DOHH2 (cell line): ENCODE measurements around the gene SP2.

ENCODE experiments used
- H3F3A ChIP-seq: fragments of 200-600 bp; sonication (generic), shearing (Covaris generic); 2 replicates; pipeline ENCODE4 v1.6.0; 2016; ENCODE audit warnings: antibody characterized with exemption, mild to moderate bottlenecking; ENCODE audit not compliant: control insufficient read depth, insufficient read depth
- H3K27ac ChIP-seq: fragments of 200-600 bp; sonication (generic); 2 replicates; pipeline ENCODE4 v1.5.1; 2014; ENCODE audit warnings: low read depth, mild to moderate bottlenecking, low read length, moderate library complexity
- H3K27me3 ChIP-seq: fragments of 200-600 bp; sonication (generic); 2 replicates; pipeline ENCODE4 v1.6.1; 2014; ENCODE audit warnings: mild to moderate bottlenecking, low read length, mixed read lengths; ENCODE audit not compliant: control insufficient read depth
- H3K36me3 ChIP-seq: fragments of 200-600 bp; sonication (generic); 2 replicates; pipeline ENCODE4 v1.6.1; 2014; ENCODE audit warnings: mild to moderate bottlenecking, low read length, moderate library complexity, mixed read lengths; ENCODE audit not compliant: control insufficient read depth
- H3K4me1 ChIP-seq: fragments of 200-600 bp; sonication (generic); 2 replicates; pipeline ENCODE4 v1.6.1; 2014; ENCODE audit warnings: mild to moderate bottlenecking, low read length, mixed read lengths; ENCODE audit not compliant: control insufficient read depth
- H3K4me2 ChIP-seq: fragments of 200-600 bp; sonication (generic); 2 replicates; pipeline ENCODE4 v1.6.0; 2014; ENCODE audit warnings: mild to moderate bottlenecking, low read length, moderate library complexity
- H3K4me3 ChIP-seq: fragments of 200-600 bp; sonication (generic); 2 replicates; pipeline ENCODE4 v1.5.1; 2014; ENCODE audit warnings: mild to moderate bottlenecking, low read length, mixed read lengths
- H3K79me2 ChIP-seq: fragments of 200-600 bp; sonication (generic); 2 replicates; pipeline ENCODE4 v1.6.1; 2014; ENCODE audit warnings: mild to moderate bottlenecking, low read length, mixed read lengths; ENCODE audit not compliant: control insufficient read depth
- H3K9me2 ChIP-seq: fragments of 200-600 bp; sonication (generic); replicated peaks from 2 replicates; pipeline ENCODE4 v1.6.1; 2014; ENCODE audit warnings: mild to moderate bottlenecking, low read length, mixed read lengths; ENCODE audit not compliant: control insufficient read depth
- H3K9me3 ChIP-seq: fragments of 200-600 bp; sonication (generic); 2 replicates; pipeline ENCODE4 v1.6.1; 2014; ENCODE audit warnings: antibody characterized with exemption, low read length, mixed read lengths; ENCODE audit not compliant: control insufficient read depth, insufficient read depth
- H4K20me1 ChIP-seq: fragments of 200-600 bp; sonication (generic); 2 replicates; pipeline ENCODE4 v1.6.0; 2014; ENCODE audit warnings: low read depth, mild to moderate bottlenecking, antibody characterized with exemption, low read length, moderate library complexity; ENCODE audit not compliant: control insufficient read depth, insufficient read depth
- EZH2phosphoT487 ChIP-seq: fragments of 200-600 bp; sonication (generic); IDR thresholded peaks from 2 replicates; pipeline ENCODE4 v1.6.1; 2017; ENCODE audit warnings: borderline replicate concordance, mild to moderate bottlenecking, antibody characterized with exemption, low read length, moderate library complexity, mixed read lengths
- TF ChIP-seq, protein P1 (sequence below): fragments of 200-600 bp; sonication (generic); IDR thresholded peaks from one replicate; pipeline ENCODE4 v1.5.1; 2014; ENCODE audit warnings: antibody characterized with exemption, mild to moderate bottlenecking, low read depth, low read length; ENCODE audit not compliant: poor library complexity, severe bottlenecking

Gene SP2

DNA sequence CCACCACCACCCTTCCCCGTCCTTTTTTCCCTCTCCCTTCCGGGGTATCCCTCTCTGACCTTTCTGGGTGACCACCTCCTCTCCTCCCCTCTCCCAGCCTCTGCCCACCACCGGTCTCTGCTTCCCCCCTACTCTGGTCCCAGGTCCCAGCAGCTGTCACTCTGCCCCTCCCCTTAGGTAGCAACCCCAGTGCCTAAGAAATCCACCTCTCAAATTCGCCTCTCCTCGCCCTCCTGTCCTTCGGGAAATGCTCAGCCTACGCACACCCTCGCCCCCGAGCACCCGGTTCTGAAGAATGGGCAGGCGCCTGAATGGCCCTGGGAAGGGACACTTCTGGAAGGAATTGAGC is 44.3 kb upstream of the SP2 start:
- H3K4me3 ChIP-seq = no peak overlapping the region
- no peaks in the 10 kb centered on the region for H3K36me3 ChIP-seq
- peaks cover 77% of the 10 kb centered on the region for H3K27me3 ChIP-seq
- no peaks in the 10 kb centered on the region for H3K4me1 ChIP-seq
- no peaks in the 10 kb centered on the region for H3K9me2 ChIP-seq
- H3K79me2 ChIP-seq = no peaks in the 10 kb centered on the region
- no peaks in the 10 kb centered on the region for H3F3A ChIP-seq
- no peak overlapping the region for H3K4me2 ChIP-seq
- no peak overlapping the region for H3K27ac ChIP-seq
- H4K20me1 ChIP-seq = no peaks in the 10 kb centered on the region
- no peaks in the 10 kb centered on the region for H3K9me3 ChIP-seq
- TF ChIP-seq, protein P1, sequence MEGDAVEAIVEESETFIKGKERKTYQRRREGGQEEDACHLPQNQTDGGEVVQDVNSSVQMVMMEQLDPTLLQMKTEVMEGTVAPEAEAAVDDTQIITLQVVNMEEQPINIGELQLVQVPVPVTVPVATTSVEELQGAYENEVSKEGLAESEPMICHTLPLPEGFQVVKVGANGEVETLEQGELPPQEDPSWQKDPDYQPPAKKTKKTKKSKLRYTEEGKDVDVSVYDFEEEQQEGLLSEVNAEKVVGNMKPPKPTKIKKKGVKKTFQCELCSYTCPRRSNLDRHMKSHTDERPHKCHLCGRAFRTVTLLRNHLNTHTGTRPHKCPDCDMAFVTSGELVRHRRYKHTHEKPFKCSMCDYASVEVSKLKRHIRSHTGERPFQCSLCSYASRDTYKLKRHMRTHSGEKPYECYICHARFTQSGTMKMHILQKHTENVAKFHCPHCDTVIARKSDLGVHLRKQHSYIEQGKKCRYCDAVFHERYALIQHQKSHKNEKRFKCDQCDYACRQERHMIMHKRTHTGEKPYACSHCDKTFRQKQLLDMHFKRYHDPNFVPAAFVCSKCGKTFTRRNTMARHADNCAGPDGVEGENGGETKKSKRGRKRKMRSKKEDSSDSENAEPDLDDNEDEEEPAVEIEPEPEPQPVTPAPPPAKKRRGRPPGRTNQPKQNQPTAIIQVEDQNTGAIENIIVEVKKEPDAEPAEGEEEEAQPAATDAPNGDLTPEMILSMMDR = no peak
- TF ChIP-seq EZH2phosphoT487 = no peak

DNA sequence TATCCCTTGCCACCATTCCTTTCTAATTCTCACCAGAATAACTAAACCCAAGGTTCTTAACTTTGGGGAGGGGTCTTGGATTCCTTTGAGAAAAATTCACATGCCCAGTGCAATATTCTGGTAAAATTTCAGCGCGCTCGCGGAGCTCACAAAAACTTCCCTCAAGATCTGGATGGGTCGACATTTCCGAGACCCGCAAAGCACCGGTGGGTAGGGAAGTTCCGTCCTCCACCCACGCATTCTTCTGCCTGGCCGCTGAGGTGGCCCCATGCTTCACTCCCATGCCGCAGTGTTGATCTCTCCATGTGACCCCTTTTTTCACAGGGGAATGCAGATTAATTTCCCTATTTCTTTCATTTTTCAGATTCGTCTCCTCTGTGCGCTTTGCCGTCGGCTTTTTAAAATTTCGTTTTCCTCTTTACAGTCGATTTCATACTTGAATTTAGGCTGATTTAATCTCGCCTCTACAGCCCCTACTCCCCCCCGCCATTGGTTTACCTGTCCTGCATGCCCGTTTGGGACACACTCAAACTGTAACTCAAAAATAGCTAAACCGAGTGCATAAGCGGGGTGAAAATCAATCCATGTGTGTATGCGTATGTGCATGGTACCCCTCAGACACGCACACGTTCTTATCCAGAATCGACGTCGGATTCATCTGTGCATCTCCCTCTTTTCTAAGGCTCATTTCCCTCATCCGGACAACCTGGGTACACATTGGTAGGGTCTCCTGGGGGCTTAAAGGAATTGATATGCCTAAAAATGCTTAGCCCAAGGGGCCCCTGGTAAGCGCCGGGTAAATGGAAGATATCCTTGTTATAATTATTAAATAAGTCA is 43.7 kb upstream of the SP2 start:
- TF ChIP-seq EZH2phosphoT487 = 0 out of 2 replicates have a peak, but pooled peaks have one; percentile 41
- TF ChIP-seq, protein P1 = no peak
- Histone ChIP-seq H3K4me2 (no peak overlapping the region), H3K36me3 (no peaks in the 10 kb centered on the region), H3K27me3 (peaks cover 83% of the 10 kb centered on the region), H3F3A (no peaks in the 10 kb centered on the region), H3K79me2 (no peaks in the 10 kb centered on the region), H3K9me3 (no peaks in the 10 kb centered on the region), H4K20me1 (no peaks in the 10 kb centered on the region), H3K27ac (no peak overlapping the region), H3K4me3 (no peak overlapping the region), H3K9me2 (no peaks in the 10 kb centered on the region), H3K4me1 (no peaks in the 10 kb centered on the region)

DNA sequence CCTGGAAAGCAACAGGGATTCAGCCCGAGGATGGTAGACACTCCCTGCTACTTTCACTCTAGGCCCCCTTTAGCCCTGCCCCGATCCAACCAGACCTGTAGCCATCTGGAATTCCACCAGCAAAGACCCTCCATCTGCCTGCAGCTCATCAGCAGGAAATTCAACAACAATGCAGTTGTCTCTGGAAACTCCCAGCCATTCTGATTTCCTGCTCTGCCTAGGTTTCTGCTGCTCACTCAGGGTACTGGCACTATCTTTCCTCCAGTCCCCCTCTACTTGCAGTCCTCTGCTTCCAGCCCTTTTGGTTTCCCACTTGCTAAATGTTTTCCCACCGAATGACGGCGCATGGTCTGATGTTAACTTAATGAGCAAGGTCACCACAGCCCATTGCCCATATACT is 42.4 kb upstream of the SP2 start:
- Histone ChIP-seq H3K4me3 (no peak overlapping the region), H4K20me1 (no peaks in the 10 kb centered on the region), H3F3A (no peaks in the 10 kb centered on the region), H3K9me2 (no peaks in the 10 kb centered on the region), H3K4me1 (no peaks in the 10 kb centered on the region), H3K9me3 (no peaks in the 10 kb centered on the region), H3K4me2 (no peak overlapping the region), H3K27ac (no peak overlapping the region), H3K36me3 (no peaks in the 10 kb centered on the region), H3K27me3 (peaks cover 86% of the 10 kb centered on the region), H3K79me2 (no peaks in the 10 kb centered on the region)
- TF ChIP-seq, protein P1 = no peak
- TF ChIP-seq EZH2phosphoT487 = no peak
